ACC112 (cell line): Measurements from ENCODE around the gene RUBCN.

Source experiments
- H2AFZ ChIP-seq: fragments of 200-600 bp; sonication (generic); one replicate; pipeline ENCODE4 v1.6.0; 2017; ENCODE audit warnings: antibody characterized with exemption, low read length; ENCODE audit not compliant: unreplicated experiment
- H3K27ac ChIP-seq: fragments of 200-600 bp; sonication (generic); 2 replicates; pipeline ENCODE4 v1.5.1; 2014; ENCODE audit warnings: low read depth, mild to moderate bottlenecking, antibody characterized with exemption, low read length, moderate library complexity
- H3K27me3 ChIP-seq: fragments of 200-600 bp; sonication (generic); 2 replicates; pipeline ENCODE4 v1.6.1; 2014; ENCODE audit warnings: mild to moderate bottlenecking, antibody characterized with exemption, low read length, moderate library complexity, mixed read lengths; ENCODE audit not compliant: insufficient read depth
- H3K36me3 ChIP-seq: fragments of 200-600 bp; sonication (generic); 2 replicates; pipeline ENCODE4 v1.6.1; 2016; ENCODE audit warnings: mild to moderate bottlenecking, antibody characterized with exemption, low read length, moderate library complexity, mixed read lengths; ENCODE audit not compliant: insufficient read depth
- H3K4me1 ChIP-seq: fragments of 200-600 bp; sonication (generic); one replicate; pipeline ENCODE4 v1.6.1; 2016; ENCODE audit warnings: low read length, mixed read lengths; ENCODE audit not compliant: insufficient read depth, unreplicated experiment, control insufficient read depth
- H3K4me3 ChIP-seq: fragments of 200-600 bp; sonication (generic); 2 replicates; pipeline ENCODE4 v1.5.1; 2014; ENCODE audit warnings: mild to moderate bottlenecking, low read depth, low read length
- H3K79me2 ChIP-seq: fragments of 200-600 bp; sonication (generic); one replicate; pipeline ENCODE4 v1.6.0; 2016; ENCODE audit warnings: low read length; ENCODE audit not compliant: control insufficient read depth, unreplicated experiment, insufficient read depth

The RUBCN gene

DNA sequence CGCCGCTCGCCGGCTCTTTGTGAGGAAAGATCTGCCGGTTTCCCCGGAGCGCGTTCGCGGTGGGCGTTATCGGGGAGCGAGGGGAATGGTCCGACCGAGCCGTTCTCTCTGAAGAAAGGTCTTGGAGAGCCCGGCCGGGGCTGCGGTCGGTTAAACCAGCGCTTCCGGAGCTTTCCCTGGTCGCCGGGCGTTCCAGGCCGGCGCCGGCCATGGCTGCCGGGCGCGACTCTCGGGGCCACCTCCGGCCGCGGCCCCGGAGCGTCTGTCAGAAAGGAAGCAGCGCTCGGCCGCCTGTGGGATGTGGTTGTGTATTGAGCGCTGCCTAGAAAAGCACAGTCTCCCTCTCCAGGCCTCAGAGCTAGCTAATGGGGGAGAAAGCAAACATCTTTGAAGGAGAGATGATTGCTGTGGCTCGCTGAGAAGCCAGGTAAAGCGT, 13.7 kb upstream of the RUBCN start:
- Histone ChIP-seq H3K4me1 (peaks cover 21% of the 10 kb centered on the region), H3K27me3 (no peaks in the 10 kb centered on the region), H2AFZ (peak overlapping the region; percentile 98), H3K36me3 (no peaks in the 10 kb centered on the region), H3K4me3 (peak overlapping the region; percentile 86), H3K27ac (peak overlapping the region; percentile 78), H3K79me2 (peaks cover 45% of the 10 kb centered on the region)

GRCh38 chr3:197749601-197750395, 13.1 kb upstream of the RUBCN start, which contains the start of gene FYTTD1:
FYTTD1 (plus strand) TSS chr3:197749883; CDS start chr3:197749972, 89 bp downstream.
- peak within 1 kb of the TSS; percentile 86 for H3K4me3 ChIP-seq
- H3K27me3 ChIP-seq = no peaks in the 10 kb centered on the region
- H3K79me2 ChIP-seq = peaks cover 40% of the 10 kb centered on the region
- H3K36me3 ChIP-seq = no peaks in the 10 kb centered on the region
- peak within 1 kb of the TSS; percentile 98 for H2AFZ ChIP-seq
- H3K4me1 ChIP-seq = peaks cover 16% of the 10 kb centered on the region
- H3K27ac ChIP-seq = peak within 1 kb of the TSS; percentile 78

DNA sequence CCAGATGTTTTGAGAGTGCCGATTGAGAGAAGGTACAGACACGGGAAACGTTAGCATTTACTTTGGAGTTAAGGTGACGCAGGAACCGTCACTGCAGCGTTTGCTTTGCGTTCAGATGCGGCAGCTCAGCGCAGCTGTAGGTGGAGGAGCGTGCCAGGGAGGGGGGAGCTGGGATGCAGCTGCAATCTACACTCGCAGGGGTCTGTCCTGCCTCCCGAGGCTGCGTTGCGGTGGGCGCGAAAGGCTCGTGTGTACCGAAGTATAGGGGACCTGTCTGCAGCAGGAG, 12.6 kb upstream of the RUBCN start:
- no peaks in the 10 kb centered on the region for H3K27me3 ChIP-seq
- H3K79me2 ChIP-seq = peaks cover 35% of the 10 kb centered on the region
- peak overlapping the region; percentile 86 for H3K4me3 ChIP-seq
- peak overlapping the region; percentile 48; the same call in 1 of the 2 replicates for H3K27ac ChIP-seq
- H3K4me1 ChIP-seq = peaks cover 15% of the 10 kb centered on the region
- H2AFZ ChIP-seq = peak overlapping the region; percentile 89
- no peaks in the 10 kb centered on the region for H3K36me3 ChIP-seq

DNA sequence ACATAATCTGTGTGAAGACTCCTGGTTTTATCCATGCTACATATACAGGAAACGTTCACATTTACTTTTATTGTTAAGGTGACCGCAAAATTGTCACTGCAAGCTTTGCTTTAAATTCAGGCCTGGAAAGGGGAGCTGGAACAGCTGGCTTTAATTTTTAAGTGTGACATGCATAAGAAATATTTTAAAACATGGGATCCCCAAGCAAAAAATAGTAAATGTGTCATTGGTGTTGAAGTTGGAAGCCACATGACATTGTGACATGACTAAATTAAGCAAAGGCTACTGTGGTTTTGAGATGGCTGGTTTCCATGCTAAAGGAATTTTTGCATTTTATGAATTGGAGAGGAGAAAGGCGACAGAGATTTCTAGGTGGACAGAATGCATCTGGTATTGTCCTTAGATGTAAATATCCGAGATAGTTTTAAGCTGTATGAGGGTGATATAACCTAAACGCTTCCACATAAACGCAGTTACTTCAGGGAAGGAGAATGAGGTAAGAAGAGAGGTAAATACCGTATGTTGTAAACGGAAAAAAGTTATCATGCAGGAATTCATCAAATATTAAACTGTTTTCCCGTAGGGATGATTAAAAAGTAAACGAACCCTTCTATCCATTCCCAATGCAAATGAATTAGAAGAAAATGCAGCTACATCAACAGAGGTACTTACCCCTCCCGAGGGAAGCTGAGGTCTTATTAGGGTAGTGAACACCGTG, 12.1 kb upstream of the RUBCN start:
- no peaks in the 10 kb centered on the region for H3K27me3 ChIP-seq
- peak overlapping the region; percentile 89 for H2AFZ ChIP-seq
- H3K36me3 ChIP-seq = no peaks in the 10 kb centered on the region
- peaks cover 15% of the 10 kb centered on the region for H3K4me1 ChIP-seq
- peaks cover 30% of the 10 kb centered on the region for H3K79me2 ChIP-seq
- H3K4me3 ChIP-seq = peak overlapping the region; percentile 86
- peak overlapping the region; percentile 48; the same call in 1 of the 2 replicates for H3K27ac ChIP-seq

- Histone ChIP-seq H2AFZ (no peak overlapping the region), H3K4me1 (peaks cover under 1% of the 10 kb centered on the region), H3K36me3 (no peaks in the 10 kb centered on the region), H3K79me2 (peaks cover 12% of the 10 kb centered on the region), H3K27ac (no peak overlapping the region), H3K4me3 (no peak overlapping the region), H3K27me3 (no peaks in the 10 kb centered on the region)
Observed at GRCh38 chr3:197746801-197747237, 10.1 kb upstream of the RUBCN start.

- Histone ChIP-seq H3K79me2 (peaks cover 6% of the 10 kb centered on the region), H3K36me3 (no peaks in the 10 kb centered on the region), H3K4me3 (no peak overlapping the region), H3K27me3 (no peaks in the 10 kb centered on the region), H2AFZ (no peak overlapping the region), H3K4me1 (no peaks in the 10 kb centered on the region), H3K27ac (no peak overlapping the region)
Observed at GRCh38 chr3:197746209-197746608, 9.5 kb upstream of the RUBCN start.

DNA sequence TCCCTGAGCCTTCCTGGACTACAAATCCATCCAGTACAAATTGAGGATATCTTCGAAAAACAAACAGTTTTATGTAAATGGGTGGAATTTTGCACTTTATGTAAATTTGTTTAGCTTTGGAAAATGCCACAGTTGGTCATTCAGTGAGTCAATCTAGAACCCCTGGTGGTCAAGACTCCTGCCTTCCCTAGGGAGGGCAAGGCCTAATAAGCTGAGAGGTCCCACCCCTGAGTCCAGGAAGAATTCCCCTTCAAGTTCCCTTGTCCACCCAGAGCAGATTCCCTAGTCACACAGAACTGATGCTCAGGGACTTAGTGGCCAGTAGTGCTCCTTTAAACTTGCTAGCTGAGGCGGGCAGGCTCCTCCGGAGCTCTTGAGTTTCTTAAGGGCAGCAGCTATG, 6.1 kb upstream of the RUBCN start:
- Histone ChIP-seq H3K79me2 (no peaks in the 10 kb centered on the region), H3K4me1 (peaks cover 2% of the 10 kb centered on the region), H2AFZ (no peak overlapping the region), H3K27ac (no peak overlapping the region), H3K4me3 (no peak overlapping the region), H3K27me3 (no peaks in the 10 kb centered on the region), H3K36me3 (no peaks in the 10 kb centered on the region)

DNA sequence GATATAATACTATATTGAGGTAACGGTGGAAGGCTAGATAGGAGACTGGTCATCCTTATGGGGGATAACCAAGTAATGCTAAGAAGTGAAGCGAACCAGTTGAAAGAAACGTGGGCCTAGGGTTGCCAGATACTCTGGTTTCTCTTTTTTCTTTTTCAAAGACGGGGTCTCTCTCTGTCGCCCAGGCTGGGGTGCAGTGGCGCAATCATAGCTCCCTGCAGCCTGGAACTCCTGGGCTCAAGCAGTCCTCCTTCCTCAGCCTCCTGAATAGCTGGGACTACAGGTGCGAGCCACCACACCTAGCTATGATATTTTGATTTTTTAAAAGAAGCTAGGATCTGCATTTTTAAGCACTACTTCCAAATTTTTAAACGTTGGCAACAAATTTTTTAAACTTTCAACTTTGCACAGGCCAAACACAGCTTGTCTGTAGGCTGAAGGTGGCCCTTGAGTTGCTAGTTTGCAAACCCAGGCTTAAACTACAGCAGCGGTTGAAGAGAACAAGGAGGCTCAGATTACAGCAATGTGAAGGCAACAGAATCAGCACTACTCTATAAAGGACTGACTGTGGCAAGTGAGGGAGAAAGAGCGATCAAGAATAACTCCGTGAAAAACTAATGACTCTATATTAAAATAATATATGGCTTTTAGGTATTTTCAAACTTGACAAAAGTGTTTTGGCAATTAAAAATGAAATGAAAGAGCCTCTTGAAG, 1.2 kb upstream of the RUBCN start:
- peak overlapping the region; percentile 79 for H2AFZ ChIP-seq
- H3K27ac ChIP-seq = no peak overlapping the region
- peak overlapping the region; percentile 100 for H3K4me3 ChIP-seq
- H3K4me1 ChIP-seq = peaks cover 12% of the 10 kb centered on the region
- H3K36me3 ChIP-seq = no peaks in the 10 kb centered on the region
- peaks cover 30% of the 10 kb centered on the region for H3K79me2 ChIP-seq
- no peaks in the 10 kb centered on the region for H3K27me3 ChIP-seq

- H3K79me2 ChIP-seq = peaks cover 35% of the 10 kb centered on the region
Observed at GRCh38 chr3:197737319-197737649, 580 bp upstream of the RUBCN start.

GRCh38 chr3:197736010-197736490, 654 bp downstream of the RUBCN start:
- H3K27ac ChIP-seq = peak overlapping the region; percentile 69; the same call in 1 of the 2 replicates
- peak overlapping the region; percentile 95 for H2AFZ ChIP-seq
- H3K36me3 ChIP-seq = no peaks in the 10 kb centered on the region
- no peaks in the 10 kb centered on the region for H3K27me3 ChIP-seq
- peak overlapping the region; percentile 100 for H3K4me3 ChIP-seq
- peaks cover 12% of the 10 kb centered on the region for H3K4me1 ChIP-seq
- H3K79me2 ChIP-seq = peaks cover 40% of the 10 kb centered on the region

More at GRCh38 chr3:197737319-197737649, 580 bp upstream of the RUBCN start:
- H3K27ac ChIP-seq = peak overlapping the region; percentile 18; the same call in 1 of the 2 replicates
- H3K4me1 ChIP-seq = peaks cover 12% of the 10 kb centered on the region
- no peaks in the 10 kb centered on the region for H3K27me3 ChIP-seq
- H3K36me3 ChIP-seq = no peaks in the 10 kb centered on the region
- H2AFZ ChIP-seq = peak overlapping the region; percentile 79
- H3K4me3 ChIP-seq = peak overlapping the region; percentile 100
